Middle frontal gyrus (tissue), 1 donor: ENCODE data around the gene RGMA.
A peak's percentile ranks its signal among the peaks of the same experiment; 100 is the strongest.
"Not testable (repeated sequence)": the region's sequence is repeated elsewhere in the genome, so short reads cannot be mapped to it uniquely, and the experiment has no call there.

Source experiments
- DNase-seq: peaks from one replicate; pipeline ENCODE4 v3.0.0-alpha.2; 2015; ENCODE audit warnings: low spot score; ENCODE audit errors: extremely low spot score

RGMA gene

DNA sequence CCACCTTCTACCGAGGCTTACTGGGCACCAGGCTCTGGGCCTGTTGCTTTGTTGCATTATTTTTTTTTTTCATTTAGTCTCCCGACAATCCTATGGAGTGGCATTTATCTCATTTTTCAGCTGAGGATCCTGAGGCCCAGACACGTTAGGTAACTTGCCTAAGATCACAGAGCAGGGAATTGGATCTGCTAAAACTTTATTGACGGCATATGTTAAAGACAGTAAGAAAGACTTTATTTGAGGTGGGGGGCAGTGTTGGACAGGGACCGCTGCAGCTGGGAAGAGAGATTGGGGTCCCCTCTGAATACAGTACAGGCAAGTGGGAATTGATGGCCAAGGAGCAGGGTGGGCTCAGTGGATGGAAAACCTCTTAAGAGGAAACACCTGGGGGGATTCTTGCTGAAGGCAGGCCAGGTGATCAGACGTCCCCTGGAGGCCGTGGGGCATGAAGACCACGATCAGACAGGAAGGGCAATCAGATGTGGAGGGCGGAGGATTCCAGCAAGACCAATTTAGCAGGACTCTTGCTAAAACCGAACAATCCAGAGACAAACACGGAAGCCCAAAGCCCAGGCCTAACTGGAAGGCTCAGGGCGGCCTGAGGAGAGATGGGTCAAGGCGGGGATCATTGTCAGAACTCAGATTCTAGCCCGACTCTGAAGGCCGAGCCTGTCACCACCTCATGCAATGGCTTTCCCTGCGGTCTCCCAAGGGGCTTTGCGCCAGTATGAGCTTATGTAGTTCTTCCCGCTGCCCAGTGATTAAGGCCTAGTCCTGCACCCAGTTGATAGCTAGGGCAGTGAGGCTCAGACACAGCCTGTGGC is 53.7 kb downstream of the RGMA start:
- no peak for DNase-seq

DNA sequence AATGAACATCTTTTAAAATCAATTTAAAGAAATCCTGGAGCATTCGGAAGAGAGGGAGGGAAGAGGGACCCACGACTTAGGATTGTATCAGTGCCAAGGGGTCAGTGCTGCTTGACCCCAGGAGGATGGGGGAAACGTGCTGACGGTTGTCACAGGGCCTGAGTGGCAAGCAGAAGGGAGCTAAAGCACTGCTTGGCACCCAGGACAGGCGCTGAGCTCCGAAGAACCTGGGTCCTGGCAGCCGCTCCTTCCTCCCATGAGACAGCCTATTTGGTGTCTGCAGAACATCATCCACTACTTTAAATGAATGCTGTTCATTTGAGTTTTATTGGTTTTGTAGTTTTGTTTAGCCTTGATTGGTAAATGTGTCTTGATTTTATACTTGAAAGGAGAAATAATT is 54.5 kb downstream of the RGMA start:
- no peak for DNase-seq

DNA sequence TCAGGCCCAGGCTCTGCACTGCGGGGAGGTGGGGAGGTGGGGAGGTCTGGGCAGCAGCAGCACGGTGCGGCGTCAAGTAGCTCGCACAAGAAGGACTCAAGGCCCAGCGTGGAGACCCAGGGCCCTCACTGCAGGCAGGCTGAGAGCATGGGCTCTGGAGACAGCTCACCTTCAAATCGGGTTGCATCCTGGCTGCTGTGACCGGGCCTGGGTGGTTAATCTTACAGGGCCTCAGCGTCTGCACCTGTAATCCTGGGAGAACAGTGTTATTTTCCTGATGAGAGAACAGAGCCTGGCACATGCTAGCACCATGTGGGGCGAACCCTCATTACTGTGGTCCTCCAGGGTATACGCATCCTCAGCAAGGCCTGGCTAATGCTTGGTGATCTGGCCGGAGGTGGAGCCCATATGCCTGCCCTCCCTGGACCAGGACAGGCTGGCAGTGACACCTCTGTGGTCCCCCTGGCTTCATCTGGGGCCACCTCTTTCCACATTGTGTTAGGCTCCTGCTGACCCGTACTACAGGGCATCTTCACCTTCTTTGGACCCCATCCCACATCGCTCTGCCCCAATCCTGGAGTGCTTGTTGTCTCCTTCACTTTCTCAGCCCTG is 55.5 kb downstream of the RGMA start:
- no peak for DNase-seq

DNA sequence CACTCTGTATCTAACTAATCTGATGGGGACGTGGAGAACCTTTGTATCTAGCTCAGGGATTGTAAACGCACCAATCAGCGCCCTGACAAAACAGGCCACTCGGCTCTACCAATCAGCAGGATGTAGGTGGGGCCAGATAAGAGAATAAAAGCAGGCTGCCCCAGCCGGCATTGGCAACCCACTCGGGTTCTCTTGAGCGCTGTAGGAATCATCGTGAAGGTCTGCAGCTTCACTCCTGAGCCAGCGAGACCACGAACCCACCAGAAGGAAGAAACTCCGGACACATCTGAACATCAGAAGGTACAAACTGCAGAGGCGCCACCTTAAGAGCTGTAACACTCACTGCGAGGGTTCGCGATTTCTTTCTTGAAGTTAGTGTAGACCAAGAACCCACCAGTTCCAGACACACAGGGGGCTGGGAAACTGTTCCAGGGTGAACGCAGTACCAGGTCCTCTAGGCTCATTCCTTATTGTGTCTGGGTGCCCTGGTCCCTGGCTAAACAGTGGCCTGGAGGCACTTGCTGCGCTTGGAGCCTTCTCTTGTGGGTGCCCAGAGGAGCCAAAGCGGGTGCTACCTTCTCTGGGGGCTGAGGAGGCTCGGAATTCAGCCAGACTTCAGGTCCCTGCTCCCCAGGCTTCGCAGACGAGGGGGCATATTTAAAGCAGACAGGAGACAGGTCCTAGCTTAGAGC is 56.4 kb downstream of the RGMA start:
- DNase-seq: not testable (repeated sequence)

DNA sequence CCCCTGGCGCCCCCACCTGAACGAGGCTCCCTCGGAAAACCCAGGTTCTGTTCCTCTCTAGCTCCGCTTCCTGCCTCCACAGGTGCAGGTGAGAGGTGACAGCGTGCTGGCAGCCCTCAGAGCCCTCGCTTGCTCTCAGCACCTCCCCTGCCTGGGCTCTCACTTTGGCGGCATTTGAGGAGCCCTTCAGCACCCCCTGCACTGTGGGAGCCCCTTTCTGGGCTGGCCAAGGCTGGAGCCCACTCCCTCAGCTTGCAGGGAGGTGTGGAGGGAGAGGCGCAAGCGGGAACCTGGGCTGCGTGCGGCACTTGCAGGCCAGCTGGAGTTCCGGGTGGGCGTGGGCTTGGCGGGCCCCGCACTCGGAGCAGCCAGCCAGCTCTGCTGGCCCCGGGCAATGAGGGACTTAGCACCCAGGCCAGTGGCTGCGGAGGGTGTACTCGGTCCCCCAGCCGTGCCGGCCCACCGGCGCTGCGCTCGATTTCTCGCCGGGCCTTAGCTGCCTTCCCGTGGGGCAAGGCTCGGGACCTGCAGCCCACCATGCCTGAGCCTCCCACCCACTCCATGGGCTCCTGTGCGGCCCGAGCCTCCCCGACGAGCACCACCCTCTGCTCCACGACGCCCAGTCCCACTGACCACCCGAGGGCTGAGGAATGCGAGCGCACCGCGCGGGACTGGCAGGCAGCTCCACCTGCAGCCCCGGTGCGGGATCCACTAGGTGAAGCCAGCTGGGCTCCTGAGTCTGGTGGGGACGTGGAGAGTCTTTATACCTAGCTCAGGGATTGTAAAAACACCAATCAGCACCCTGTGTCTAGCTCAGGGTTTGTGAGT is 57.2 kb downstream of the RGMA start:
- not testable (repeated sequence) for DNase-seq

DNA sequence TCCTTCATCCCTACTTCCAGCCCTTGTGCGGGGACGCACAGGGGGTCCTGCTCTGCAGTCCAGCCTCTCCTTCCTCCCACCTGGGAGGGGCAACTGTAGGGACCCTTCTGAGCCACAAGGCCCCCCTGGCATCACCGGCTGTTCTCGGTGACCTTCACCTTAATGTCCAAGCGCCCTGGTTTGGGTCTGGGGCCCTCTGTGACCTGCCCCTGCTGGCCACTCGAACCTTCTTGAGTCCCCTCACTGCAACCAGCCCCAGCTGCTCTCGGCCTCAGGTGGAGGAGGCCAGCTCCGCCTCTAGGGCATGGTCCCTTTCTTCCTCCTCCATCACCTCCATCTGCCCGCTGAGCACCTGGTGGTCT is 57.9 kb downstream of the RGMA start:
- DNase-seq: no peak

DNA sequence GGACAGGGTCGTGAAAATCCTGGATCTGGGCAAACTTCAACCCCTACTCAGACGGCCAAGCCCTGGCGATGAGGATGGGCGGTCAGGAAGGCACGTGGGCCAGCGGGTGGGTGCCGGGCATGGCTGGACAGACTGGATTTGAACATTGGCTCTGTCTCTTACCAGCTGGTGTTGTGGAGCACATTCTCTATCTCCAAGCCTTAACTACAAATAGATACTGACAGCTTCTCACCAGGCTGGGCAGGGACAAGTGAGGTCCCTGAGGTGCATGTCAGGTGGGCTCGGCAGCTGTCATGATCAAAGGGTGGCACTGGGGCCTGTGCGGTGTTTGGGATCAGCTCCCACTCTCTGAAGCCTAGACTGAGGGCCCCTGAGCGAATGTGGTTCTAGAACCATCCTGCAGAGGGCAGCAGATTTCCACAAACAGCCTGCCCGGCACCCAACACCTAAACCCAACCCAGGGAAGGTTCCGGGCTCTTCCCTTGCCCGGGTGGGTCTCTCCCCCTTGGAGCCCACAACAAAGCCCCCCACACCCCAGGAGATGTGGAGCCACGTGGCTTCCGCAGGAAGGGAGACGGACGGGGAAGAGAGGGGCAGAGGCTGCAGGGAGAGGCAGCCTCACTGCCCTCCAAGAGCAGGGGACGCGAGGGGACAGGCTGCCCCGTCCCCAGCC is 58.4 kb downstream of the RGMA start:
- peak; percentile 76 for DNase-seq

DNA sequence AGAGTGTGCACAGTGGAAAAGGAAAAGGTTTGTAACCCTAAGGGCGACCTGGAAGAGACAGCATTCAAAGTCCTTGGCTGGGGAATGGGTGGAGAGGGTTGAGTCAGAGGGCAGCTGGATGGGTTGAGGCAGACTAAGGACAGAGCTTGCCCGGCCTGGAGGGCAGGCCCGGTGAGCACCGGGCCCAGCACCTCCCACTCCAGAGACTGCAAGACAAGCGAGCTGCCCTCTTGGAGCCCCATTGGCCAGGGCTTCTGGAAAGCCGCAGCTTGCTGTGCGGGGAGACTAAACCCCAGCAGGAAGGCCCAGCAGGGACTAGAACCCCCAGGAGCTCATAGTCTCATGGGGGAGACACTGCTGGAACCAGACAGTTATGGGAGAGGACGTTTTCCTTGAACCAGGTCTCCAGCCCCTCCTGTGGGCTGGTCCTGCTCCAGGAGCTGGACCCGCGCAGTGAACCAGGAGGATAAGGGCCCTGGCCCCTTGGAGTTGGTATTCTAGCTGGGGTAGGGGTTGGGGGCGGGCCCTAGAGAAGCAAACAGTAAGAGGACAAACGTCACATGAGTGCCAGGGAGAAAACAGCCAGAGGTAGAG is 59.1 kb downstream of the RGMA start:
- no peak for DNase-seq

DNA sequence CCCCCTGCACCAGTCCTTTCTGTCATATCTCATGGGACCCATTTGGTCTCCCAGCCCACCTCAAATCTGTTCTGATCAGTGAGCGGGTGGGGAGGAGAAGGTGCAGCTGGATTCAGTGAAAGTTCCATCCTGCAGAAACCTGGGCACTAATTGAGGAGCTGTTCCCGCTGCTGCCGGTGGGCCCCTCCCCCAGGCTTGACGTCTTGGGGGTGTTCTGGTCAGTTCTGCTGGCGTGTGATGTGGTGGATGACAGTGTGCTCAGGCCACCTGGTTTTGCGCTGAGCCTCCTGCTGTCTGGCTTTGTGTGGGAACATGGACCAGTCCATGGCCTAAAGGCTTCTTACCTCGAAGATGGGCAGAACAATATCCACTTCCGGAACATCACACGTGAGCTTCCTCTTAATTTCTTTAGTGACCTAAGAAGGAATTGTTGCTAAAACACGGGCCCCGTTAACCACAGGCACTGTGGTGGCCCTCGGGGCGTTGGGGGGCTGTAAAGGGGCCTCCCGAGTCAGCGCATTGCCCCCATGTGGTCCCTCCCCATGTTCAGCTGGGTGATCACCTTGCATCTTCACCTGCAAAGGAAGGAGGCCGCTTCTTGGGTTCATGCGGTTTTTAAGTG is 59.7 kb downstream of the RGMA start:
- DNase-seq: no peak

DNA sequence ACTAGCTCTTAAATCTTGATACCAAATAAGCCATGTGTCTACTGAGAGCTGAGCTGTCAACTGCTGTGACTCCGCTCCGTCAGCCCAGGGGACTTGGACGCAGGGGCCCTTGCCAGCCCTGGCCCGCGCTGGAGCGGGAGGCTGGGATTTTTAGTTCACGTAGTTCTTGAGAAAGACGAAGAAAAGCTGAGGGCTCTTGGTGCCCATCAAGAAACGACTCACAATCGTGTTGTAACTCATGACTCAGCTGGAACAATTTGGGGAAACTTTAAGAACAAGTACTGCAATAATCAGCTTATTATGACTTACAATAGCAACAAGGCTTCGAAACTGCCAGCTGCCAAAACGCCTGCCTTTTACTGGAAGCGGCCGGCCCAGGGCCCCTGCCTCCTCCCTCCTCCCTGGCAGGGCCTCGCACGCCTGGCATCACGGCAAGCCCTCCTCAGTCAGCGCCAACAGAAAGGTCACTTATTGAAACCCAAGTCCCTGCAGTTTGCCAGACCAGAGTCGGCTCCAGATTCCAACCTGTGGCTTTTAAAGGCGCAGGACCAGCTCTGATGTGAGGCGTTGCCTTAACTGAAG is 60.3 kb downstream of the RGMA start:
- DNase-seq: peak; percentile 24

DNA sequence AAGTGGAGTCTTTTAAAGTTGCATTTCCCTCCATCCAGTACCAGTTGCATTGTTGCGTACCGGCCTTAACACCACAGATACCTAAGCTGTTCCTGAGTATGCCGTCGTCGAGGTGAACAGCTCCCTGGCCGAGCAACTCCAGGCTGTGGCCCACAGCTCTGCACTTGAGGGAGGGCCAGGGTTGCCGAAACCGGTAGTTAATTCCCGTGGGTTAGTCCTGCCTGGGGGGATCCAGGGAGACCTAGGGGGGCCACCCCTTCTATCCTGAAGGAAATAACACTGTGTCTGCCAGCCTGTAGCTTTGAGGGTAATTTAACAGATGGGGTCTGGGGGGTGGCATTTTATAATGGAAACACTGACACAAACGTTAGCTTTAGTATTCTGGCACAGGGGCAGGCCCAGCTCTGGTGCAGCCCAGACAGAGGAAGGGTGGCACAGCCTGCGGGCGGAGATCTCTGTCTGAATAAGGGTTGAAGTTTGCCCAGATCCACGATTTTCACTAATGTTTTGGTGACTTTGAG is 60.8 kb downstream of the RGMA start:
- no peak for DNase-seq

DNA sequence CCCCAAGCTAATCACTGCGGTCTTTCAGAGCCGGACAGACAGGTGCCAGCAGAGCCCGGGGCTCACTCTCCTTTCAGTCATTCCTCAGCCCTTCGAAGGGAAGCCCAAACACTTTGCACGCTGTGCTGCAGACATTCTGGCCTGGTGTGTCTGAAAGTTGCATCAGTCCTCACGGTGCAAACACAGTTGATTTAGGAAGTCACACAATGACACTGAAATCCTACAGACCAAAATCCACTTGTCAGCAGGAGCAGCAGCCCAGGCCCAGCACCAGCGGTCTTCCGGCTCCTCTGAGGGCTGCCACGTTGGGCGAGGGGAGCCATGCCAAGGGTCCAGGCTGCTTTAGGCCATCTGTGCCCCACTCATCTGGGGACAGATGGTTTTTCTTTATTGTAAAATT is 61.6 kb downstream of the RGMA start:
- DNase-seq: no peak

DNA sequence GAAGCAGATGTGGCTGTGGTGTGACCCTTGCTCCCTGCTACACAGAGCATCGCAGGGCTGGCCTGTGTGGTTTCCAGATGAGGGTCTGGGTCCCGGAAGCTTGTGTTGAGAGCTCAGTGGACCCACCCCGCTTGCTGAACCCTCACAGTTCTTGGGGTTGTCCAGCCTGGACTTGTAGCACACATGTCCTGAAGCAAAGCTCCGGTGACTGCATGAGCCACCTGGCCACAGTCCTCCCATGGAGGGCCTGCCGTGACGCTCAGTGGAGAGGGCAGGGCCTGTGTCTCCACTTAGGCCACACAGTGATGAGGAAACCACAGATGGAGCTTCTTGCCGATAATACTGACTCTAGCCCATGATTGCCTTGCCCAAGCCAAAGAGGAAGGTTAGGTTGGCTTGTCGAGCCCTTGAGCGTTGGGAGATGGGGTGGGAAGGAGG is 62.6 kb downstream of the RGMA start:
- no peak for DNase-seq

DNA sequence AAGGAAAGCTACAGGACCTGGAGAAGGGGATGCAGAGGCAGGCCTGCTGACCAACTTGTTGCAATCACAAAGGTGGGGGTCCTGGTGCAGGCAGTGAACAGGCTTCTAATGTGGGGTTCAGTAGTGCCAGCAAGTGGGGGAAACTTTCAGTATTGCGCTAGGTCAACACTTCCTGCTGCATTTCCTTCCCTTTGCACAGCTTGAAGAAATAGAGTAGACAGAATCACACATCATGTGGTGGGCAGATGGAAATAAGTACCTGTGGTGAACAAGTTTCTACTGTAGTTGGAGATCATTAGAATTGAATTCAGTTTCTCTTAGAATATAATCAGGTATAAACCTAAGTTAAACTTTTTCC is 63.4 kb downstream of the RGMA start:
- DNase-seq: no peak

DNA sequence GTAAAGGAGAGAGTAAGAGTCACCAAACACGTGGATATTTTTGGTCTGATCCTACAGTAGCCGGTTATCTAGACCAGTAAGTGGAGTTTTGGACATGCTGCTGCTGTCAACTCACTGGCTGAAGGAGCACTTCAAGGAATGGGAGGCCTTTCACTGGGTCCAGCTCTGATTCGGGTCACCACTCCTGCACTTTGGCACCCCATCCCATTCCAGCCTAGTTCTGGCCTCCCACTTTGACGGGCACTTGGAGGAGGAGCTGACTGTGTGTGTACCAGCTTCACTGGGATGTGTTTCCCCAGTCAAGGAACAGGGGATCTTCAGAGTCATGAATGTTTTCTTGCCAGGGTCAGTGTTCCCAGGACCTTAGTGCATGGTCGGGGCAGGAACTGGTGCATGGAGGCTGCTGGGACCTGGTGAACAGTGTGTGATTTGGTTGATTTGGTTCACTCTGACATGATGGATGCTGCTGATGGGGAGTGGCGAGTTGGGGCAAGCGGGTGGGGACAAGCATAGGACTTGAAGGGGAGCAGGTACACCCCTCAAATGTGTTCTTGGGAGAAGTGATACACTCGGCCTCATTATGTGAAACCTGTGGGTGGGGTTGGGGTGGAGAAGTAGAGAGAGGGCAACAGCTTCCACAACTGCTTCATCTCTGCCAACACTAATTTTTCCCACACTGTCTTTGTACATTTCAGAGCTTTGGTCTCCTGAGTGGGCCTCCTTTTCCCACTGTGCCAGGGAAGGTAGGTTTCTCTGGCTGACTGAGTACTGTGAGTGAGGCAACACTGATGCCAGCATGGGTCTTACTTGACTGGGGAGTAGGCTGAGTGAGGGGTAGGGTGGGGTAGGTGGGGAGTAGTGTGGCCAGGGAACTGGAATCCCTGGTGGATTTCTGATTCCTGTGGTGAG is 64.0 kb downstream of the RGMA start:
- no peak for DNase-seq

DNA sequence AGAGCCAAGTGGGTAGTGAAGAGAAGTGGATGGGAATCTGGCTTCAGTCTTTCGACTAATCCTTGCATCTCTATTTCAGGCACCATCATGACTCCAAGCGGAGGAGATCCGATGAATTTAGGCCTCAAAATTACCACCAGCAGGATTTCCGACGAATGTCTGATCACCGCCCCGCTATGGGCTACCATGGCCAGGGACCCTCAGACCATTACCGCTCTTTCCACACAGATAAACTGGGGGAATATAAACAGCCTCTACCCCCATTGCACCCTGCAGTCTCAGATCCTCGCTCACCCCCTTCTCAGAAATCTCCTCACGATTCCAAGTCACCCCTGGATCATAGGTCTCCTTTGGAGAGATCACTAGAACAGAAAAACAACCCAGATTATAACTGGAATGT is 64.7 kb downstream of the RGMA start:
- DNase-seq: no peak

DNA sequence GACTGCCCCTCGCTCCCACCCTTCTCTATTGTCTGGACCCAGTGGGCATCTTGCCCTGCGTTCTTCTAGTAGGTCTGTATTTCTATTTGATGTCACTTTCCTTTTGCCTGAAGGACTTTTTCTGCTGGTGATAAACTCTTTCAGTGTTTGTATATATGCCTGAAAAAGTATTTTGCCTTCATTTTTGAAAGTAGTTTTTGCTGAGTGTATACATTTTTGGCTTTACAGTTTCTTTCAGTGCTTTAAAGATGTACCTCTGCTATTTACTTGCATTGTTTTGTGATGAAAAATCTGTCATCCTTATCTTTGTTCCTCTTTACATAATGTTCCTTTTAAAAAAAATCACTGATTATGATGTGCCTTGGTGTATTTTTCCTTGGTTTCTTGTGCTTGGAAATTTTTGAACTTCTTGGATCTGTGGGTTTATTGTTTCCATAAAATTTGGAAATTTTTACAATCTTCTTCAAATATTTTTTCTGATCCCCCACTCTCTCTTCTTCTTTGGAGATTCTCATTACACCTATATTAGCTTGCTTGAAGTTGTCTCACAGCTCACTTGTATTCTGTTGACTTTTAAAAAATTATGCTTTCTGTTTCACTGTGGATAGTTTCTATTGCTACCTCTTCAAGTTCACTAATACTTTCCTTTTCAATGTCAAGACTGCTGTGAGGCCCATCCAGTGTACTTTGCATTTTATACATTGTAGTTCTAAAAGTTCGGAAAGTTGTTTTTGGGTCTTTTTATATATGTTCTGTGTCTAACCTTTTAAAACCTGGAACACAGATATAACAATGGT is 67.8 kb downstream of the RGMA start:
- DNase-seq: no peak

DNA sequence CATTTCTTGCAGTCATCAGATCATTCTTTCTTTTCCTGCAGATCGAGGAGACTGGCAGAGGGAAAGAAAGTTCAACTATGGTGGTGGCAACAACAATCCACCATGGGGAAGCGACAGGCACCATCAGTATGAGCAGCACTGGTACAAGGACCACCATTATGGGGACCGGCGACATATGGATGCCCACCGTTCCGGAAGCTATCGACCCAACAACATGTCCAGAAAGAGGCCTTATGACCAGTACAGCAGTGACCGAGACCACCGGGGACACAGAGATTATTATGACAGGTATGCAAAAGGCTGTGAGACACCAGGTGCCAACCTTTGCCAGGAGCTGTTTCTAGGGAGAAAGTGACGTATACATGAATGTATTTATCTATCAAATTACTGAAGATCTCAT is 69.0 kb downstream of the RGMA start:
- DNase-seq: no peak
